BJ (cell line): Measurements from ENCODE around the gene RAB5B. TPM values are rescaled to one million over a fixed set of nuclear protein-coding genes. Genes with fewer than 3 reads are reported as not detected.
"Not testable (repeated sequence)": the region's sequence is repeated elsewhere in the genome, so short reads cannot be mapped to it uniquely, and the experiment has no call there.

ENCODE experiments used
- CTCF ChIA-PET: fragments of 350-600 bp; formaldehyde crosslinking; extraction: SDS; loops from one replicate; lab custom pipeline; 2021; ENCODE audit warnings: antibody characterized with exemption, inconsistent platforms; lab: Yijun Ruan, JAX
- POLR2A ChIA-PET: fragments of 300-600 bp; sonication (Branson Sonifier 250); formaldehyde crosslinking; extraction: SDS; loops from one replicate; lab custom pipeline; 2021; ENCODE audit warnings: antibody characterized with exemption; lab: Charles Lee
- DNase-seq: peaks from one replicate; pipeline ENCODE4 v3.0.0-alpha.2; 2011; ENCODE audit warnings: low read depth
- H3K27me3 ChIP-seq: 2 replicates; pipeline ENCODE4 v1.6.0; 2011; ENCODE audit warnings: low read length; ENCODE audit not compliant: control insufficient read depth, insufficient read depth
- H3K36me3 ChIP-seq: 2 replicates; pipeline ENCODE4 v1.5.1; 2011; ENCODE audit warnings: low read length; ENCODE audit not compliant: control insufficient read depth, insufficient read depth
- H3K4me3 ChIP-seq: 2 replicates; pipeline ENCODE4 v1.5.1; 2011; ENCODE audit warnings: low read depth, mild to moderate bottlenecking, control low read depth, low read length
- CTCF ChIP-seq: IDR thresholded peaks from 2 replicates; pipeline ENCODE4 v1.5.1; 2011; ENCODE audit warnings: low read depth, mild to moderate bottlenecking, control low read depth, inconsistent platforms, low read length, moderate library complexity; ENCODE audit not compliant: insufficient read depth
- polyA plus RNA-seq: library from polyadenylated mRNA; depleted of rRNA; stranded (reverse); fragments of >200 nt; gene quantifications from 2 replicates; pipeline ENCODE4 v1.2.3, GENCODE V29; 2011

The RAB5B gene
- polyA plus RNA-seq, 1 experiment: 117 TPM

- H3K36me3 ChIP-seq: no peaks in the 10 kb centered on the region; the same call in 1 of the 2 replicates
- no peak for TF ChIP-seq CTCF
- no peaks in the 10 kb centered on the region for H3K27me3 ChIP-seq
- DNase-seq: no peak
- H3K4me3 ChIP-seq: peak overlapping the region; percentile 49
- ChIA-PET POLR2A (interaction anchor here (0.5 to 0.9 kb wide), 5 partner anchors 12 to 1666 kb away, joined by 3 to 4 read pairs (median 3); partner anchors contain the start of gene RNF41), CTCF (interaction anchor here (0.6 to 2.3 kb wide), 8 partner anchors 12 to 234 kb away, joined by 3 to 11 read pairs (median 5); partner anchors contain the start of gene DNAJC14)
Measured at GRCh38 chr12:55972911-55973598, 823 bp upstream of the RAB5B start.

GRCh38 chr12:55974308-55974730 lies 441 bp downstream of the RAB5B start:
- Histone ChIP-seq H3K4me3 (peak overlapping the region; percentile 98), H3K27me3 (no peaks in the 10 kb centered on the region), H3K36me3 (peaks cover 2% of the 10 kb centered on the region; the same call in 1 of the 2 replicates)
- no peak for TF ChIP-seq CTCF
- POLR2A ChIA-PET: interaction anchor here (0.5 to 0.9 kb wide), 3 partner anchors 10 to 321 kb away, joined by 3 to 4 read pairs (median 3); partner anchors contain the start of gene RNF41
- CTCF ChIA-PET: interaction anchor here (0.5 to 2.3 kb wide), 12 partner anchors 11 to 236 kb away, joined by 3 to 11 read pairs (median 4); partner anchors contain the start of gene DNAJC14
- DNase-seq: no peak

- Histone ChIP-seq H3K36me3 (peaks cover 8% of the 10 kb centered on the region), H3K27me3 (no peaks in the 10 kb centered on the region), H3K4me3 (no peak overlapping the region)
- no peak for TF ChIP-seq CTCF
- CTCF ChIA-PET: interaction anchor here (2.0 kb wide), 1 partner anchor 18 kb away, joined by 7 read pairs; no protein-coding TSS in a partner anchor
- no peak for DNase-seq
- POLR2A ChIA-PET: no interaction called here
Measured at GRCh38 chr12:55978393-55978792, 4.5 kb downstream of the RAB5B start.

- peaks cover 8% of the 10 kb centered on the region for H3K36me3 ChIP-seq
- H3K27me3 ChIP-seq: no peaks in the 10 kb centered on the region
- CTCF ChIA-PET: interaction anchor here (2.0 kb wide), 1 partner anchor 17 kb away, joined by 7 read pairs; no protein-coding TSS in a partner anchor
- POLR2A ChIA-PET: no interaction called here
- no peak for TF ChIP-seq CTCF
- DNase-seq: no peak
- H3K4me3 ChIP-seq: no peak overlapping the region
Measured at GRCh38 chr12:55979069-55979468, 5.2 kb downstream of the RAB5B start.

- H3K27me3 ChIP-seq, POLR2A ChIA-PET, DNase-seq, H3K4me3 ChIP-seq, H3K36me3 ChIP-seq: not testable (repeated sequence)
- CTCF ChIA-PET: interaction anchor here (0.6 to 5.3 kb wide), 3 partner anchors 15 to 655 kb away, joined by 3 to 52 read pairs (median 4); partner anchors contain the start of gene SUOX
Measured at GRCh38 chr12:55981882-55982281, 8.0 kb downstream of the RAB5B start.
